IMR-90 (cell line): ENCODE results near the gene CAMK2D. TPM values are rescaled to one million over a fixed set of nuclear protein-coding genes. Genes with fewer than 3 reads are reported as not detected.

ENCODE experiments used
- ATAC-seq: fragments of 200-7000 bp; cut with Tn5 transposase; 2 replicates; pipeline ENCODE4 v1.9.1; 2020; ENCODE audit warnings: low read depth, mild to moderate bottlenecking, moderate library complexity
- BruUV-seq: library from RNA; stranded (reverse); fragments of 400-500 nt; replicated peaks from 2 replicates; lab custom pipeline; 2021; lab: Mats Ljungman, UMichigan
- CTCF ChIA-PET: fragments of 300-600 bp; formaldehyde crosslinking; extraction: SDS; loops from one replicate; lab custom pipeline; 2021; ENCODE audit warnings: antibody characterized with exemption; lab: Yijun Ruan, JAX
- POLR2A ChIA-PET: fragments of 300-600 bp; sonication (Branson Sonifier 250); formaldehyde crosslinking; loops from one replicate; lab custom pipeline; 2022; ENCODE audit warnings: antibody characterized with exemption; ENCODE audit not compliant: unreplicated experiment; lab: Charles Lee
- DNase-seq: peaks from one replicate; pipeline ENCODE4 v3.0.0; 2013
- H2AFZ ChIP-seq: replicated peaks from 2 replicates; pipeline ENCODE3; 2013; ENCODE audit warnings: low read length, mild to moderate bottlenecking; ENCODE audit not compliant: poor library complexity
- H2AK5ac ChIP-seq: 2 replicates; pipeline ENCODE4 v1.6.1; 2013; ENCODE audit warnings: low read depth, low read length, inconsistent platforms
- H2AK9ac ChIP-seq: replicated peaks from 2 replicates; pipeline ENCODE3; 2013; ENCODE audit warnings: mild to moderate bottlenecking, low read depth, low read length, moderate library complexity; ENCODE audit not compliant: poor library complexity
- H2BK120ac ChIP-seq: 2 replicates; pipeline ENCODE4 v1.6.1; 2013; ENCODE audit warnings: low read depth, low read length, inconsistent platforms
- H2BK15ac ChIP-seq: 3 replicates; pipeline ENCODE4 v1.6.1; 2013; ENCODE audit warnings: low read depth, low read length, inconsistent platforms
- H2BK20ac ChIP-seq: 2 replicates; pipeline ENCODE4 v1.6.1; 2013; ENCODE audit warnings: low read depth, mild to moderate bottlenecking, inconsistent platforms, low read length, moderate library complexity
- H2BK5ac ChIP-seq: 2 replicates; pipeline ENCODE4 v1.6.1; 2013; ENCODE audit warnings: mild to moderate bottlenecking, low read depth, low read length, inconsistent platforms; ENCODE audit not compliant: poor library complexity, severe bottlenecking
- H3K14ac ChIP-seq: replicated peaks from 2 replicates; pipeline ENCODE4 v1.6.1; 2013; ENCODE audit warnings: low read depth, low read length, inconsistent platforms
- H3K18ac ChIP-seq: 2 replicates; pipeline ENCODE4 v1.6.1; 2013; ENCODE audit warnings: low read depth, low read length, control low read depth
- H3K23ac ChIP-seq: 2 replicates; pipeline ENCODE4 v1.6.1; 2013; ENCODE audit warnings: low read depth, low read length, inconsistent platforms
- H3K27ac ChIP-seq: 2 replicates; pipeline ENCODE4 v1.5.1; 2013; ENCODE audit warnings: mild to moderate bottlenecking, control low read depth, low read length; ENCODE audit not compliant: insufficient read depth
- H3K27me3 ChIP-seq: 2 replicates; pipeline ENCODE4 v1.6.1; 2013; ENCODE audit warnings: low read length; ENCODE audit not compliant: control insufficient read depth, insufficient read depth
- H3K36me3 ChIP-seq: 2 replicates; pipeline ENCODE4 v1.6.1; 2013; ENCODE audit warnings: low read length, mixed read lengths; ENCODE audit not compliant: control insufficient read depth, insufficient read depth
- H3K4ac ChIP-seq: 2 replicates; pipeline ENCODE4 v1.6.1; 2013; ENCODE audit warnings: low read depth, low read length, inconsistent platforms
- H3K4me1 ChIP-seq: 2 replicates; pipeline ENCODE4 v1.6.1; 2013; ENCODE audit warnings: low read length, mixed read lengths; ENCODE audit not compliant: control insufficient read depth, insufficient read depth
- H3K4me2 ChIP-seq: 2 replicates; pipeline ENCODE4 v1.6.1; 2013; ENCODE audit warnings: low read depth, mild to moderate bottlenecking, control low read depth, low read length, moderate library complexity
- H3K4me3 ChIP-seq: 2 replicates; pipeline ENCODE4 v1.5.1; 2013; ENCODE audit warnings: low read depth, mild to moderate bottlenecking, control low read depth, low read length, moderate library complexity; ENCODE audit not compliant: insufficient read depth
- H3K56ac ChIP-seq: 2 replicates; pipeline ENCODE4 v1.6.1; 2013; ENCODE audit warnings: low read length, inconsistent platforms; ENCODE audit not compliant: insufficient read depth; ENCODE audit errors: extremely low read depth
- H3K79me1 ChIP-seq, 2 experiments: 2 replicates each; pipeline ENCODE4 v1.6.1; 2013; ENCODE audit warnings: low read length in 2 of 2, inconsistent platforms in 1 of 2, low read depth in 1 of 2
- H3K9ac ChIP-seq: 2 replicates; pipeline ENCODE4 v1.6.1; 2013; ENCODE audit warnings: low read depth, low read length, control low read depth
- H3K9me1 ChIP-seq: 2 replicates; pipeline ENCODE4 v1.6.1; 2013; ENCODE audit warnings: low read length, inconsistent platforms; ENCODE audit not compliant: insufficient read depth
- H3K9me3 ChIP-seq: 2 replicates; pipeline ENCODE4 v1.6.1; 2013; ENCODE audit warnings: low read length; ENCODE audit not compliant: control insufficient read depth, insufficient read depth
- H4K20me1 ChIP-seq: 2 replicates; pipeline ENCODE4 v1.6.1; 2013; ENCODE audit warnings: low read length, inconsistent platforms; ENCODE audit not compliant: insufficient read depth
- H4K5ac ChIP-seq: 2 replicates; pipeline ENCODE4 v1.6.1; 2013; ENCODE audit warnings: mild to moderate bottlenecking, low read depth, low read length, control low read depth
- H4K8ac ChIP-seq, 2 experiments: 2 replicates each; pipeline ENCODE4 v1.6.1; 2013; ENCODE audit warnings: low read depth in 2 of 2, low read length in 2 of 2, control low read depth in 1 of 2, inconsistent platforms in 1 of 2
- H4K91ac ChIP-seq: 2 replicates; pipeline ENCODE4 v1.6.1; 2013; ENCODE audit warnings: low read depth, low read length, inconsistent platforms; ENCODE audit not compliant: insufficient read depth
- CEBPB ChIP-seq: IDR thresholded peaks from 2 replicates; pipeline ENCODE4 v1.6.1; 2012; ENCODE audit warnings: low read depth, low read length, improper control_type of control experiment
- FOS ChIP-seq: fragments of 150-350 bp; IDR thresholded peaks from 2 replicates; pipeline ENCODE4 v1.6.1; 2016; ENCODE audit warnings: low read depth, low read length
- WGBS, 2 experiments: methylation state at CpG; one replicate each; pipeline versions ENCODE4 v1.1.5 to v1.1.7; 2013; ENCODE audit warnings: missing lambda C conversion rate in 2 of 2; ENCODE audit not compliant: insufficient read length in 1 of 2; ENCODE audit errors: extremely low coverage in 2 of 2; 5-methylcytosine and 5-hydroxymethylcytosine counted together
- dilution Hi-C: fragments of 300-500 bp; cut with HindIII; formaldehyde crosslinking; loops from one replicate; pipeline ENCODE4 v1.14.3; 2018; ENCODE audit warnings: low sequenced_read_pairs; ENCODE audit not compliant: unreplicated experiment
- in situ Hi-C: fragments of 300-500 bp; cut with MboI; formaldehyde crosslinking; loops from 3 replicates; pipeline ENCODE4 v1.14.3; 2019; ENCODE audit warnings: low sequenced_read_pairs, inconsistent platforms, mixed read lengths
- intact Hi-C: fragments of 100-400 bp; cut with micrococcal nuclease; formaldehyde crosslinking; loops from 2 replicates; pipeline ENCODE4 v1.10.0; 2022
- polyA plus RNA-seq, 3 experiments: library from polyadenylated mRNA; depleted of rRNA; stranded (reverse); fragments of >200 nt; gene quantifications; 2 replicates each; pipeline ENCODE4 v1.2.3, GENCODE V29; 2012; ENCODE audit warnings: low replicate concordance in 1 of 3
- total RNA-seq: library from RNA; depleted of rRNA; stranded (reverse); fragments of >200 nt; gene quantifications from 2 replicates; pipeline ENCODE4 v1.2.3, GENCODE V29; 2012

The CAMK2D gene
- total and polyA plus RNA-seq, 2 of the 4 experiments (the other 2 are of a cell fraction) = 44.6 to 156 TPM

GRCh38 chr4:113662581-113662980, 99.0 kb downstream of the CAMK2D start:
- no peak overlapping the region for H4K8ac ChIP-seq
- H3K9me1 ChIP-seq = peaks cover 5% of the 10 kb centered on the region
- no peak overlapping the region for H2BK120ac ChIP-seq
- intact Hi-C loops = no loop called here
- dilution Hi-C loops = no loop called here
- no peak overlapping the region for H2AK5ac ChIP-seq
- H2BK15ac ChIP-seq = no peak overlapping the region
- H2BK20ac ChIP-seq = no peak overlapping the region
- H4K91ac ChIP-seq = no peak overlapping the region
- WGBS, 2 experiments = no CpG with 5 or more reads among the region's 3 CpGs
- no peak overlapping the region for H3K56ac ChIP-seq
- TF ChIP-seq FOS (no peak), CEBPB (peak; percentile 38; the same call in 1 of the 2 replicates)
- no peaks in the 10 kb centered on the region for H3K27me3 ChIP-seq
- ATAC-seq (no peak), DNase-seq (no peak)
- H4K5ac ChIP-seq = no peak overlapping the region
- no peak overlapping the region for H2AK9ac ChIP-seq
- ChIA-PET CTCF (no interaction called here), POLR2A (no interaction called here)
- no peak overlapping the region for H3K4me2 ChIP-seq
- peaks cover 13 to 33% of the 10 kb centered on the region in 2 experiments for H3K79me1 ChIP-seq
- H3K4me3 ChIP-seq = no peak overlapping the region
- peaks cover 3% of the 10 kb centered on the region; the same call in 1 of the 2 replicates for H3K36me3 ChIP-seq
- no peak overlapping the region for H2AFZ ChIP-seq
- H3K27ac ChIP-seq = no peak overlapping the region
- BruUV-seq = no TSS peak
- no peak overlapping the region for H3K23ac ChIP-seq
- no peak overlapping the region for H3K9ac ChIP-seq
- peaks cover 2% of the 10 kb centered on the region; the same call in 1 of the 2 replicates for H3K4me1 ChIP-seq
- H4K20me1 ChIP-seq = 0 out of 2 replicates have a peak, but pooled peaks cover 2% of the 10 kb centered on the region
- no peak overlapping the region for H3K14ac ChIP-seq
- in situ Hi-C loops = no loop called here
- no peak overlapping the region for H3K4ac ChIP-seq
- no peak overlapping the region for H3K18ac ChIP-seq
- no peak overlapping the region for H2BK5ac ChIP-seq
- H3K9me3 ChIP-seq = no peaks in the 10 kb centered on the region; the same call in 1 of the 2 replicates
